Testis (tissue), 3 donors: Measurements from ENCODE around the gene LIN7A. TPM values are rescaled to one million over a fixed set of nuclear protein-coding genes. Genes with fewer than 3 reads are reported as not detected.

Source experiments
- DNase-seq: peaks from one replicate; pipeline ENCODE4 v3.0.0-alpha.2; 2019
- H3K27ac ChIP-seq, 2 donors: fragments of 200-600 bp; sonication (generic); one replicate each; pipeline ENCODE4 v1.5.1; 2019
- H3K27me3 ChIP-seq: fragments of 200-600 bp; sonication (generic); one replicate; pipeline ENCODE4 v1.5.1; 2019
- H3K36me3 ChIP-seq: fragments of 200-600 bp; sonication (generic); one replicate; pipeline ENCODE4 v1.5.1; 2017; ENCODE audit warnings: low read depth; ENCODE audit errors: missing control alignments
- H3K4me1 ChIP-seq: fragments of 200-600 bp; sonication (generic); one replicate; pipeline ENCODE4 v1.5.1; 2019
- H3K4me3 ChIP-seq, 2 donors: fragments of 200-600 bp; sonication (generic); one replicate each; pipeline ENCODE4 v1.5.1; 2017 to 2019
- H3K9me3 ChIP-seq: fragments of 200-600 bp; sonication (generic); one replicate; pipeline ENCODE4 v1.5.1; 2017
- CTCF ChIP-seq, 3 experiments: fragments of 450-650 bp in 2 of 3; fragments of 200-600 bp in 1 of 3; sonication (generic) in 1 of 3; IDR thresholded peaks; one replicate each; pipeline ENCODE4 v1.5.1; 2016 to 2019; ENCODE audit warnings: antibody characterized with exemption in 3 of 3, mild to moderate bottlenecking in 2 of 3, moderate library complexity in 1 of 3
- POLR2A ChIP-seq: fragments of 450-650 bp; IDR thresholded peaks from one replicate; pipeline ENCODE4 v1.6.1; 2017; ENCODE audit warnings: antibody characterized with exemption, mild to moderate bottlenecking, moderate library complexity
- WGBS, 2 donors: methylation state at CpG; one replicate each; pipeline ENCODE4 v1.1.5; 2018; 5-methylcytosine and 5-hydroxymethylcytosine counted together
- intact Hi-C: fragments of 100-400 bp; cut with DNase I; formaldehyde crosslinking; loops from one replicate; pipeline ENCODE4 v1.15.1; 2023; ENCODE audit warnings: low total_unique reads
- polyA plus RNA-seq: library from polyadenylated mRNA; stranded (reverse); fragments of 350-450 nt; fragmentation: Illumina TruSeq; extraction: RNeasy Lipid Tissue Mini Kit (QIAGEN cat#74804); gene quantifications from one replicate; pipeline ENCODE4 v1.2.3, GENCODE V29; 2014; ENCODE audit warnings: low read depth, low replicate concordance; ENCODE audit not compliant: insufficient read depth
- total RNA-seq, 2 donors: library from RNA; depleted of rRNA; stranded (reverse); fragments of >200 nt; gene quantifications; one replicate each; pipeline ENCODE4 v1.2.3, GENCODE V29; 2016

Gene LIN7A
- total and polyA plus RNA-seq, 3 donors from 2014 or later: 5.8 to 48.6 (median 12.0) TPM

DNA sequence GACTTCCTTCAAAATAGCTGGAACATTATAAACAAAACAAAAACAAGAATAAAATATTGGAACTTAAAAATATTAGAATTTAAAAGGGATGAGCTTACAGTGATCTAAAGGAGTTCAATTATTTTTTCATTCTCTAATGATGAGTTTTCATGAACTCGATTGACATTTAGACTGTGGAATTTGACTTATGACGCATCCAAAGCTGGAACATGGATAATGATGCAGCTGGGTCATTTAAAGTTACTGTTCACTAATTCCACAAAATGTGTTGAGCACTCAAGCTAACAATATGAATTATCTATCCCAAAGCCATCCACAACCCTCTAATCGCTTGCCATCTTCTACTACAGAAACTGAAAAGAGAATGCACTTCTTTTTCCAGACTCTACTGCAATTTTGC lies 42.5 kb downstream of the LIN7A start:
- 90 to 95% methylated on average over 3 of the region's 3 CpGs for WGBS, 2 donors
- Histone ChIP-seq H3K4me1 (no peaks in the 10 kb centered on the region), H3K4me3 (no peak overlapping the region), H3K36me3 (no peaks in the 10 kb centered on the region), H3K9me3 (no peaks in the 10 kb centered on the region), H3K27ac (no peak overlapping the region), H3K27me3 (no peaks in the 10 kb centered on the region)
- TF ChIP-seq CTCF (IDR thresholded peaks at IDR 0.05) (no peak), POLR2A (no peak)
- intact Hi-C loops: no loop called here
- DNase-seq: no peak

GRCh38 chr12:80894179-80894578 lies 43.6 kb downstream of the LIN7A start:
- H3K27me3 ChIP-seq: no peaks in the 10 kb centered on the region
- H3K4me1 ChIP-seq: no peaks in the 10 kb centered on the region
- no peak overlapping the region for H3K4me3 ChIP-seq
- intact Hi-C loops: no loop called here
- H3K27ac ChIP-seq: no peak overlapping the region
- no peaks in the 10 kb centered on the region for H3K9me3 ChIP-seq
- 84% methylated on average over 3 of the region's 3 CpGs for WGBS, 2 donors
- H3K36me3 ChIP-seq: no peaks in the 10 kb centered on the region
- DNase-seq: no peak
- TF ChIP-seq POLR2A: no peak
- TF ChIP-seq CTCF (IDR thresholded peaks at IDR 0.05): no peak

DNA sequence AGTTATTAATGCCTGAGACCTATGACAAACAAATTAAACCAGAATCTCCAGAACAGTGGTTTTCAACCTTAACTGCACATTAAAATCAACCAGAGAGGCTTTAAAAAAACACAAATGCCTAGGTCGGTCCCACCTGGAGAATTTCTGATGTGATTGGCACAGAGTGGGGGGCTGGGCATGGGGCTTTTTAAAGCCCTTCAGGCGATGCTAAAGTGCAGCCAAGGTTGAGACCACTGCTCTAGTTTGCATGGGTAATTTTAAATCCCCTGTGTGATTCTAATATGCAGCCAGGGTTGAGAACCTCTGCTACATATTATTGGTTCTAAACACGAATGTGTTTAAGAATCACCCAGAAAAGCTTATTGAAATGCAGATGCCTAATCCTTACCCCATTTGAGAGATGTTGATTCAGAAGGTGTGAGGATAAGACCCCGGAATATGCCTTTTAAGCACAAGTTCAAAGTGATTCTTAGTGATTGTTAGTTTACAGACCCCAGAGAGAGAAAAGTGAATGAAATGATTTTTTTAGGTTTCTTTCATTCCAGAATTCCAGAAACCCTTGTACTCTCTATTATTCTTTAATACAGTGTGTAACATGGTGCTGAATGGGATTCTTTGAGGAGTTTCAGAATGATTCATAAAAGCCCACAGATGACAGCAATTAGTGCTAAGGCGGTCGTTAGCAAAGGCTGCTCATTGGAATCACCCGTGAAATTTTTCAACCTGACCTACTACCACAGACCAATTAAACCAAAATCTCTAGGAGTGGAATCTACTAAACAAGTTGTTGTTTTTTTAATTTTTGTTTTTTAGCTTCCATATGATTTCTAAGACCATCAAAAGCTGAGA lies 44.9 kb downstream of the LIN7A start:
- Histone ChIP-seq H3K36me3 (no peaks in the 10 kb centered on the region), H3K27me3 (no peaks in the 10 kb centered on the region), H3K27ac (no peak overlapping the region), H3K4me1 (no peaks in the 10 kb centered on the region), H3K4me3 (no peak overlapping the region), H3K9me3 (no peaks in the 10 kb centered on the region)
- TF ChIP-seq POLR2A: no peak
- TF ChIP-seq CTCF (IDR thresholded peaks at IDR 0.05): no peak
- intact Hi-C loops: no loop called here
- 72 to 78% methylated on average over 7 of the region's 7 CpGs for WGBS, 2 donors
- DNase-seq: no peak

DNA sequence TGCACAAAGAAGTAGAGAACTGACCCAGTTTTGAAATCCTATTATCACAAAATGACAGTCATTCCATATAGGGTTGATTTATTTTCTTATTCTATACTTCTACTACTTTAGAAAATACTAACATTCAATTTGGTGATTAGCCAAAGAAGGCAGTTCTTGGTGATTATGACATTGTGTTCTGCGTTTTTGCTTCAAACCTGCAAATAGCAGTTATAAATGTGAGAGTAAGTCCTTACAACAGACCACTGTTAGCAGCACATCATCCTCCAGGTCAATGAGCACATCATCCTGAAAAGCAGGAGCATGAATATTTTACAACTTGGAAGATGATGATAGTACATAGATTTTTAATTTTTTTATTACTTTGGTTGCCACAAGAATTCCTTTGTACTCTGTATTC lies 53.1 kb downstream of the LIN7A start:
- WGBS, 2 donors: 43 to 61% methylated on average over 1 of the region's 1 CpG
- no peak overlapping the region for H3K4me3 ChIP-seq

More for the DNA sequence above, 53.1 kb downstream of the LIN7A start:
- Histone ChIP-seq H3K27ac (no peak overlapping the region), H3K36me3 (no peaks in the 10 kb centered on the region), H3K9me3 (no peaks in the 10 kb centered on the region), H3K4me1 (no peaks in the 10 kb centered on the region), H3K27me3 (no peaks in the 10 kb centered on the region)
- TF ChIP-seq CTCF (IDR thresholded peaks at IDR 0.05) (no peak), POLR2A (no peak)
- DNase-seq: no peak
- intact Hi-C loops: no loop called here
